Rectal smooth muscle tissue (tissue), 1 donor: Measurements from ENCODE around the gene TMEM267.
"Not testable (repeated sequence)": the region's sequence is repeated elsewhere in the genome, so short reads cannot be mapped to it uniquely, and the experiment has no call there.

ENCODE experiments used
- H3K27ac ChIP-seq: one replicate; pipeline ENCODE4 v1.7.0; 2013; ENCODE audit warnings: low read depth, low read length, inconsistent platforms
- H3K27me3 ChIP-seq: one replicate; pipeline ENCODE4 v1.7.0; 2013; ENCODE audit warnings: low read length; ENCODE audit not compliant: control insufficient read depth, insufficient read depth
- H3K36me3 ChIP-seq: one replicate; pipeline ENCODE4 v1.7.0; 2013; ENCODE audit warnings: low read length; ENCODE audit not compliant: control insufficient read depth, insufficient read depth
- H3K4me1 ChIP-seq: one replicate; pipeline ENCODE4 v1.7.0; 2013; ENCODE audit warnings: low read length; ENCODE audit not compliant: control insufficient read depth, insufficient read depth
- H3K4me3 ChIP-seq: one replicate; pipeline ENCODE4 v1.7.0; 2013; ENCODE audit warnings: low read length
- H3K9ac ChIP-seq: one replicate; pipeline ENCODE4 v1.7.0; 2013; ENCODE audit warnings: low read length

The TMEM267 gene

DNA sequence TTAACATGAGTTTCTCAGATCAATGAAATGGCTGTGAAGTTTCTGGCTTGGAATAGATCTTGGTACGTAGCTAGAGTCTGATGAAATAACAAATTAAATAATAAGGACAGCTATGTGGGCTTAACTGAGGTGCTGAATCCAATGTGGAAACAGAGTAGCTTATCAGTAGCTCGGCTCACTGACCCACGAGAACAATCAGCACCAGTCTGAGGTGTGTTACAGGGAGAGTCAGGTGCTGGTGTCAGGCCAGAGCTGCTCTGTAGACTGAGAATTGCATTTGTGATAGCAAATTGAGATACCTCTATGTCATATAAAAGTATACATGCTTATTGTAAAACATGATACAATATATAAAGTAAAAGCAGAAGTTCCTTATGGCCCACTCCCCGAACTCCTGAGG, 50.3 kb downstream of the TMEM267 start:
- no peaks in the 10 kb centered on the region for H3K27me3 ChIP-seq
- no peaks in the 10 kb centered on the region for H3K4me1 ChIP-seq
- no peak overlapping the region for H3K27ac ChIP-seq
- no peaks in the 10 kb centered on the region for H3K36me3 ChIP-seq
- no peak overlapping the region for H3K4me3 ChIP-seq
- H3K9ac ChIP-seq = no peak overlapping the region

- H3K27me3 ChIP-seq = no peaks in the 10 kb centered on the region
- no peak overlapping the region for H3K9ac ChIP-seq
- H3K4me1 ChIP-seq = no peaks in the 10 kb centered on the region
- no peaks in the 10 kb centered on the region for H3K36me3 ChIP-seq
- H3K4me3 ChIP-seq = no peak overlapping the region
- no peak overlapping the region for H3K27ac ChIP-seq
Observed at GRCh38 chr5:43432486-43433375, 50.9 kb downstream of the TMEM267 start.

GRCh38 chr5:43429706-43430105, 54.0 kb downstream of the TMEM267 start:
- Histone ChIP-seq H3K4me1 (no peaks in the 10 kb centered on the region), H3K9ac (no peak overlapping the region), H3K36me3 (no peaks in the 10 kb centered on the region), H3K27ac (no peak overlapping the region), H3K4me3 (no peak overlapping the region), H3K27me3 (no peaks in the 10 kb centered on the region)

- no peak overlapping the region for H3K27ac ChIP-seq
- no peaks in the 10 kb centered on the region for H3K36me3 ChIP-seq
- H3K4me3 ChIP-seq = no peak overlapping the region
- H3K27me3 ChIP-seq = no peaks in the 10 kb centered on the region
- no peak overlapping the region for H3K9ac ChIP-seq
- H3K4me1 ChIP-seq = no peaks in the 10 kb centered on the region
Observed at GRCh38 chr5:43429016-43429415, 54.6 kb downstream of the TMEM267 start.

- Histone ChIP-seq H3K36me3 (no peaks in the 10 kb centered on the region), H3K4me1 (no peaks in the 10 kb centered on the region), H3K27me3 (no peaks in the 10 kb centered on the region), H3K4me3 (no peak overlapping the region), H3K27ac (no peak overlapping the region), H3K9ac (no peak overlapping the region)
Observed at GRCh38 chr5:43427306-43427705, 56.4 kb downstream of the TMEM267 start.

- Histone ChIP-seq H3K27ac (no peak overlapping the region), H3K4me3 (no peak overlapping the region), H3K27me3 (no peaks in the 10 kb centered on the region), H3K9ac (no peak overlapping the region), H3K36me3 (no peaks in the 10 kb centered on the region), H3K4me1 (no peaks in the 10 kb centered on the region)
Observed at GRCh38 chr5:43425983-43426382, 57.7 kb downstream of the TMEM267 start.

GRCh38 chr5:43423086-43423485, 60.6 kb downstream of the TMEM267 start:
- not testable (repeated sequence) for H3K4me1 ChIP-seq, H3K36me3 ChIP-seq, H3K4me3 ChIP-seq, H3K27ac ChIP-seq, H3K9ac ChIP-seq, H3K27me3 ChIP-seq

DNA sequence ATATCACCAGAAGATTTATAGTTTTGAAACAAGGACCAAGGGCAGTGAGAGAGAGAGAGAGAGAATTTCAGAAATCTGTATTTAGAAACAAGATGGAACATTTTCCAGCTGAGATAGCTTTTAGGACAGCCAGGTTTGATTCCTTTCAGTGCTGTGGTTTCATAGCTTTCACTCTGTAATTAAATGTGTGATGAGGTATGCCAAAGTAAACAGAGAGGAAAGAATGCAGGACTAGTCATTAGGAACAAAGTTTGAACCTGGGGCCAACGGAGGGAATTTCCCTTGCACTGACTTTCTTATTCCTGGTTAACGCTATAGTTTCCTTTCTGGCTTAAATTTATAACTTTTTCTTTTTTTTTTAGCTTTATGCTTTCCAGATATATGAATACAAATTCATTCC, 61.5 kb downstream of the TMEM267 start:
- Histone ChIP-seq H3K36me3 (no peaks in the 10 kb centered on the region), H3K27me3 (no peaks in the 10 kb centered on the region), H3K9ac (no peak overlapping the region), H3K27ac (no peak overlapping the region), H3K4me3 (no peak overlapping the region), H3K4me1 (no peaks in the 10 kb centered on the region)

DNA sequence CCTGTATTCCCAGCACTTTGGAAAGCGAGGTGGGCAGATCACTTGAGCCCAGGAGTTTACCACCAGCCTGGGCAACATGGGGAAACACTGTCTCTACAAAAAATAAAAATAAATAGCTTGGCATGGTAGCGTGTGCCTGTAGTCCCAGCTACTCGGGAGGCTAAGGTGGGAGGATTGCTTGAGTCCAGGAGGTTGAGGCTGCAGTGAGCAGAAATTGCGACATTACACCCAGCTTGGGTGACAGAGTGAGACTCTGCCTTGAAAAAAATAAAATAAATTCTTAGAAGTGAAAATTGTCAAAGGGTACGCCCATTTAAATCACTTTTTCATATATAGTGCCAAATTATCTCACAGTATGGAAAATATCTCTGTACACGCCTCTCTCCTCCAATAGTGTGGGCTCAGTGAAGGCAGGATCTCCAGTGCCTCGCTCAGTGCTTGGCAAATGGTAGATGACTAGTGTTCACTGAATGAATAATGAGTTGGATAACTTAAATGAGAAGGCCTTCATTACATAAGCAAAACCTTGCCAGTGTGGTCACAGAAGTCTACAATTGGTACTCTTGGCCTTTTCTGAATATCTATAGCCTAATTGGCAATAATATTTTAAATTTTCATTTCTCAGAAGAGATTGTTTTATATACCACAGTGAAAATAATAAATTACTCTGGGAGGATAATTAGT, 62.1 kb downstream of the TMEM267 start:
- Histone ChIP-seq H3K4me1 (no peaks in the 10 kb centered on the region), H3K36me3 (no peaks in the 10 kb centered on the region), H3K4me3 (no peak overlapping the region), H3K27me3 (no peaks in the 10 kb centered on the region), H3K9ac (no peak overlapping the region), H3K27ac (no peak overlapping the region)

DNA sequence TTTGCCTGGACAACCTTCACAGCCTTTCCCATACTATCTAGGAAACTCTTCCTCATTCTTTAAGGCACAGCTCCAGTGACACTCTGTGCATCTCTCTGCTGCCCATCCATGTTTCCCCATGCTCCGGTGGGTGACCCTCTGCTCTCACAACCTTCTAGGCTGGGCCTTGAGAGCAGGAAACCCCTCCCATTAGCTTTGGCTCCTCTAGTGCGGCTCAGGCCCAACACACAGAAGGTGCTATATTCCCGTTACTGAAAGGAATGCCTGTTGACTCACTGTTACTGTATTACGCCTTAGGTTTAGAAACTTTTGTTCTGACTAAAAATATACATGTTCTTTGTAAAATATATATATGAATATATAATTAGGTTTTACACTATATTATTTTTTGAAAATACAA, 63.4 kb downstream of the TMEM267 start:
- Histone ChIP-seq H3K27ac (no peak overlapping the region), H3K4me1 (no peaks in the 10 kb centered on the region), H3K36me3 (no peaks in the 10 kb centered on the region), H3K9ac (no peak overlapping the region), H3K27me3 (no peaks in the 10 kb centered on the region), H3K4me3 (no peak overlapping the region)

DNA sequence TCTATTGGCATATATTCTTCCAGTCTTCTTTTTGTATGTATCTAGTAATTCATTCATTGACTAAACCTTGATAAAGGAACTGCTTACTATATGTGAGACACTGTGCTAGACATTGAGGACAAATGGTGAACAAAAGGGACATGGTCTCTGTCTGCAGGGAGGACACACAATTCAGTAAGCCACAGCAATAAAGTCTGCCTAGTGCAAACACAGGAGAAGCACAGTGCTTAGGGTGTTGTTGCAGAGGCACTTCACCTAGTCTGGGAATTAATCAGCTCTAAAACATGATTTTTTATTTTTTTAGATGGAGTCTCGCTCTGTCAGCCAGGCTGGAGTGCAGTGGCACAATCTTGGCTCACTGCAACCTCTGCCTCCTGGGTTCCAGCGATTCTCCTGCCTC, 65.1 kb downstream of the TMEM267 start:
- Histone ChIP-seq H3K4me3 (no peak overlapping the region), H3K9ac (no peak overlapping the region), H3K27ac (no peak overlapping the region), H3K27me3 (no peaks in the 10 kb centered on the region), H3K4me1 (no peaks in the 10 kb centered on the region), H3K36me3 (no peaks in the 10 kb centered on the region)

GRCh38 chr5:43416803-43417394, 66.8 kb downstream of the TMEM267 start:
- Histone ChIP-seq H3K36me3 (no peaks in the 10 kb centered on the region), H3K9ac (no peak overlapping the region), H3K27ac (no peak overlapping the region)

More at GRCh38 chr5:43416803-43417394, 66.8 kb downstream of the TMEM267 start:
- Histone ChIP-seq H3K4me3 (no peak overlapping the region), H3K27me3 (no peaks in the 10 kb centered on the region), H3K4me1 (no peaks in the 10 kb centered on the region)
